ENCODE data around the gene SLC27A1. TPM values are rescaled to one million over a fixed set of nuclear protein-coding genes. Genes with fewer than 3 reads are reported as not detected.
A peak's percentile ranks its signal among the peaks of the same experiment; 100 is the strongest.

SLC27A1 gene
- total and polyA plus RNA-seq, 2 donors (not counting 3 experiments of a cell fraction or from before 2014, with no cell fraction given) = 10.4 to 13.5 TPM

GRCh38 chr19:17489392-17490030, 19.2 kb downstream of the SLC27A1 start:
- peak overlapping the region; percentile 4 for H2AFZ ChIP-seq (ENCODE audit: low read depth, low read length)
- ChIA-PET POLR2A (no interaction called here), CTCF (no interaction called here)

More at GRCh38 chr19:17489392-17490030, 19.2 kb downstream of the SLC27A1 start:
- BruUV-seq (replicated peaks) = TSS peak; percentile 20
- H4K20me1 ChIP-seq (replicated peaks; ENCODE audit: control insufficient read depth, extremely low read depth, insufficient read depth, low read length) = no peaks in the 10 kb centered on the region
- peak overlapping the region; percentile 32 for H3K27ac ChIP-seq (ENCODE audit: insufficient read depth, low read depth, low read length)
- H3K9me3 ChIP-seq (replicated peaks; ENCODE audit: control insufficient read depth, insufficient read depth, low read length) = no peaks in the 10 kb centered on the region
- TF ChIP-seq MYC (IDR thresholded peaks at IDR 0.05; ENCODE audit: low read depth, low read length) (no peak), CTCF (IDR thresholded peaks at IDR 0.05; ENCODE audit: extremely low read depth in 1 of 2, insufficient read depth in 1 of 2, low read depth in 1 of 2, low read length in 2 of 2) (no peak), JUN (IDR thresholded peaks at IDR 0.05; ENCODE audit: borderline replicate concordance, insufficient read depth, insufficient read length, low read depth) (no peak)
- H3K4me1 ChIP-seq (ENCODE audit: control insufficient read depth, extremely low read depth, insufficient read depth, low read length) = peaks cover 17% of the 10 kb centered on the region
- H3K36me3 ChIP-seq (ENCODE audit: control insufficient read depth in 2 of 2, extremely low read depth in 1 of 2, insufficient read depth in 2 of 2, low read length in 2 of 2) = no peaks in the 10 kb centered on the region
- H3K4me2 ChIP-seq (ENCODE audit: insufficient read depth, low read length) = peak overlapping the region; percentile 57
- DNase-seq (ENCODE audit: low read depth, low spot score) = peak; percentile 40
- no peaks in the 10 kb centered on the region for H3K9me1 ChIP-seq (replicated peaks; ENCODE audit: control insufficient read depth, extremely low read depth, insufficient read depth, low read length)
- FAIRE-seq = peak; percentile 78
- H3K79me2 ChIP-seq (ENCODE audit: control insufficient read depth, insufficient read depth, low read length) = no peaks in the 10 kb centered on the region
- H3K9ac ChIP-seq (replicated peaks; ENCODE audit: extremely low read depth, insufficient read depth, low read length) = no peak overlapping the region
- no peaks in the 10 kb centered on the region for H3K27me3 ChIP-seq (ENCODE audit: control insufficient read depth in 2 of 2, insufficient read depth in 2 of 2, low read length in 2 of 2)
- intact Hi-C loops (cut with micrococcal nuclease) = loop anchor here (2.0 kb wide), 1 partner anchor 19 kb away; the partner anchor contains the start of gene SLC27A1
- no peak overlapping the region for H3K4me3 ChIP-seq (replicated peaks in 1 of 3; ENCODE audit: insufficient read depth in 1 of 3, low read depth in 1 of 3, low read length in 3 of 3)
- dilution Hi-C loops (cut with MboI; ENCODE audit: extremely low pct_ligation_motif_present, low sequenced_read_pairs) = no loop called here

Measured in endothelial cell of umbilical vein (primary cell).